ENCODE measurements around the gene FRMD8.
"Not testable (repeated sequence)": the region's sequence is repeated elsewhere in the genome, so short reads cannot be mapped to it uniquely, and the experiment has no call there.

Gene FRMD8

DNA sequence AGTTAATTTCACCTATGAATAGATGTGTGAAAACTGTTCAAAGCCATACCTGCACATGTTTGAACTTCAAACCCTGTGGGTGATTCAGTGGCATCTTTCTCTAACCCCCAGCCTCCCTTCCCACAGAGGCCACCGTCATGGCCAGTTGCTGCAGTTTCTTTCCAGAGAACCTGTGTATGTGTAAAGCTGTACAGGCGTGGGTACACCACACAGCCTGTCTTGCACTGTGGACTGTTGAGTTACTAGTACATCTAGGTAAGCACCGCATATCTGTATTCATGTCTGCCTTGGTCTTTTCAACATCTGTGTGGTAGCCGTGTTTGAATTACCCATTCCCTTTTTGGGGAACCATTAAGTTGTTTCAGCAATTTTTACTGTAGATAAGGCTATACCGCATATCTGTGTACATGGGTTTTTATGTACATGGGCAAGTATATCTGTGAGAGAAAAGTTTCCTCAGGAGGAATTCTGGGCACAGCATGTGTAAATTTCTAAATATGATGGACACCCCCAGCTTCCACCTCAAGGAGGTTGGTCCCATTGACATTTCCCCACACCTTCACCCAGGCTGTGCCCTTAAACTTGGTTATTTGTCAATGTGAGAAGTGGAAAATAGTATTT is 50.1 kb downstream of the FRMD8 start:
- no peak for DNase-seq (ENCODE audit: low spot score)

DNA sequence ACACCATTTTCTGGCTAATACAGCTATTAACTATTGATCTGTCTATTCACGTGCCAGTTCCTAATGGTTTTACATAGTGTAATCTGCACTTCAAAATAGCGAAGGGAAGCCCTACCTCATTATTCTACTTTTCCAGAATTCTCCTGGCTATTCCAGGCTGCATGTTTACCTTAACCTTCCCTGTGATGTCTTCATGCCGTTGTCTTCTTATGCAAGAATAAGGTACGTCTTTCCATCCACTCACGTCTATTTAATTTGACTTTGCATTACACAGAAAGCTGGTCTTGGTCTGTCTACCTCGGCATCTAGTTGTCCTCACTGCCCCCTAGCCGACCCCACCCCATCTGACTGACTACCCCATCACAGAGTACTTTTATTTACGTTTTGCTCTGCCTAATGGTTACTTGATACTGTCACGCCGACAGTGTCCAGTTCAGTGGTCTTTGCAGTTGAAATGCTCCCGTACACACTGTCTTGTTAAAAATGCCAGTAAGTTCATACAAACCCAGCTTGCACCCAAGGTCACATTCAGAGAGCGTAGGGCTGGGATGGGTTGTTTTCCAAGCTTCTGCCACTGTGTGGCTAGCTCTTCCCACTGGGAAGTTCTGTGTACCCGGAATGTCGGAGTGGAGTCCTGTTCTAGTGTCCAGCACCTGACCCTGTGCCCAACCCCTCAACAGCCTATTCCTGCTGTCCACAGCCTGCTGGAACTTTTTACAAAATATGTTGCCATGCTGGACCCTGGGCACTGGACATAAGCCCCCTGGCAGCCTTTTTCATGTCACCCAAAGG is 51.2 kb downstream of the FRMD8 start:
- no peak for DNase-seq (ENCODE audit: low spot score)

DNA sequence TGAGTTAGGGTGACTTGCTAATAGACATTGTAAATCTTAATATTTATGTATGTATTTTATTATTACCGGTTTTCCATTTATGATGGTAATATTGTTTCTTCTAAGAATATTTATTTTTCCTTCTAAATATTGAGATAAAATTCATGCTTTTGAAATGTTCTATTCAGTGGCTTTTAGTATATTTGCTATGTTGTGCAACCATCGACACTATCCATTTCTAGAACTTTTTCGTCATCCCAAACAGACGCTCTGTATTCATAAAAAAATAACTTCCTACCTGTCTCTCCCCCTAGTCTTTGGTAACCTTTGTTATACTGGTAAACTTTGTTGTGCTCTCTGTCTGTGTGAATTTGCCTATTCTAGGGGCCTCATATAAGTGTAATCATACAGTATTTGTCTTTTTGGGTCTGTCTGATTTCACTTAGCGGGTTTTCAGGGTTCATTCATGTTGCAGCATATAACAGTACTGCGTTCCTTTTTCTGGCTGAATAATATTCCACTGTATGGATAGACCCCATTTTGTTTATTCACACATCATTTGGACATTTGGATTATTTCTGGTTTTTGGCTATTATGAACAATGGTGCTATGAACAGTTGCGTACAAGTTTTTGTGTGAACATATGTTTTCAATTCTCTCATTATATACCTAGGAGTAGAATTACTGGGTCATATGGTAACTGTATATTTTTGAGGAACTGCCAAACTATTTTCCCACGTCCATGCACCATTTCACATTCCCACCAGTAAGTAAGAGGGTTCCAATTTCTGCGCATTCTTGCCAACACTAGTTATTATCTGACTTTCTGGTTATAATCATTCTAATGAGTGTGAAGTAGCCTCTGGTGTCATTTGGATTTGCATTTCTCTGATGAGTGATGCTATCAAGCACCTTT is 52.1 kb downstream of the FRMD8 start:
- DNase-seq (ENCODE audit: low spot score), result no peak

DNA sequence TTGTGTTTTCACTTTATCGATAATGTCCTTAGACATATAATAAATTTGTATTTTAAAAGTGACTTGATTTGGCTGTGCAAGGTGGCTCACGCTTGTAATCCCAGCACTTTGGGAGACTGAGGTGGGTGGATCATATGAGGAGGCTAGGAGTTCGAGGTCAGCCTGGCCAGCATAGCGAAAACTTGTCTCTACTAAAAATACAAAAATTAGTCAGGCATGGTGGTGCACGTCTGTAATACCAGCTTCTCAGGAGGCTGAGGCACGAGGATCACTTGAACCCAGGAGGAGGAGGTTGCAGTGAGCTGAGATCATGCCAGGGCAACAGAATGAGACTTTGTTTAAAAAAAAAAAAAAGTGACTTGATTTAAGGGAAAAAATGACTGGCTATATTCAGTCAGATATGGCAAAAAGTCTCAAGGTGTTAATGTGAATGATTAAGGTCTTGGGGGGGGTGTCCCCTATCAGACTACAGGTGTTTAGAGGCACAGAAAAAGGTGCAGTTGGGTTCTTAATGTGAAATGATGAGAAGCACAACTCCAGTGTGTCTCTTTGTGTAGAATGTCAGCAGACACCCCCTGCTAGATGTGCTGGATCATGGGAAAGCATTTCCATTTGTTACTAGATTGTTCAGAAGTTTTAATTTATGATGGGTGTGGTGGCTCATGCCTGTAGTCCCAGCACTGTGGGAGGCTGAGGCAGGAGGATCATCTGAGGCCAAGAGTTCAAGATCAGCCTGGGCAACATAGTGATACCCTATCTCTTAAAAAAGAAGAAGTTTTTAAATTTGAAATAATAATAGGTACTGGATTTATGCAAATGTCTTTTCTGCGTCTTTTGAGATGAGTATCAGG is 53.1 kb downstream of the FRMD8 start:
- DNase-seq (ENCODE audit: low spot score), result no peak

DNA sequence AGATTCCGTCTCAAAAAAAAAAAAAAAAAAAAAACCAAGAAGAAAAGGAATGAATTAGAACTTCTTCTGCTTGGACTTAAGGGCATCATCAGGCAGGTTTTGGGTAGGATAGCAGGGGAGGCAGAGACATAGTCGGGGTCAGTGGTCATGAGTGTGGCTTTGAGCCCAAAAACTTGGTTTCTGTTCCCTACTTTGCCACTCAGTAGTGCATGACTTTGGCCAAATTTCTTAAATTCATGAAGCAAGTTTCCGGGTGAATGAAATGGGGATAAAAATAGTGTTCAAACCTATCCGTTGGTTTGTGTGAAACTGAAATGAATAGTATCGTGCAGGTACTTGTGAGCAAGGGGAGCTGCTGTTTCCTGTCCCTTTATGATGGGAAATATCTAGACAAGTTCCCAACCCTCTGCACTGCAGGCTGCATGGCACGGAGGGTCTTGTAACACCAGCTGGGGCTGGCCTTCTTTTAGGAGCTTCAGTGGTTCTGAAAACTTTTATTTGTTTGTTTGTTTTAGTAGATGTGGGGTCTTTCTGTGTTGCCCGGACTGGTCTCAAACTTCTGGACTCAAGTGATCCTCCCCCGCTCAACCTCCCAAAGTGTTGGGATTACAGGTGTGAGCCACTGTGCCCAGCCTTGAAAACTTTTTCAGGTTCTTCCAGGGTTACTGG is 54.5 kb downstream of the FRMD8 start:
- DNase-seq (ENCODE audit: low spot score), result no peak

DNA sequence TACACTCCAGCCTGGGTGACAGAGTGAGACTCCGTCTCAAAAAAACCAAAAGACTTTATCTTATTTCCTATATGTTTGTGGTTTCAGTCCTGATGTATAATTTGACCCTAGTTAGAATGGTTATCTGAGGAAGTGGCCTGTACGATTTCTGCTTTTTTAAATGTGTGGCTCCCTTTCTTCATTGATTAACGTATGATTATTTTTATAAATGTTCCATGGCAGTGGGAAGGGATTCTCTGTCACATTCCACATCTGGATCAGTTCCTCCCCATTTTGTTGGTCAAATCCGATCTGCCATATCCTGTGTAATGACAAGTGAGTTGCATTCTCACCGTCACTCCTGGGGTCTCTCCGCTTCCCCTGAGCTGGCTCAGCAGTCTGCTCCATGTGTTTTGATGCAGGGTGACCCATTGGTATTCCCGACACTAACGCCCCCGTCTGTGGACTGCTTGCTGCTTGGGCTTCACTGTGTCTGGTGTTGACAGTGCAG is 56.5 kb downstream of the FRMD8 start:
- no peak for DNase-seq (ENCODE audit: low spot score)

DNA sequence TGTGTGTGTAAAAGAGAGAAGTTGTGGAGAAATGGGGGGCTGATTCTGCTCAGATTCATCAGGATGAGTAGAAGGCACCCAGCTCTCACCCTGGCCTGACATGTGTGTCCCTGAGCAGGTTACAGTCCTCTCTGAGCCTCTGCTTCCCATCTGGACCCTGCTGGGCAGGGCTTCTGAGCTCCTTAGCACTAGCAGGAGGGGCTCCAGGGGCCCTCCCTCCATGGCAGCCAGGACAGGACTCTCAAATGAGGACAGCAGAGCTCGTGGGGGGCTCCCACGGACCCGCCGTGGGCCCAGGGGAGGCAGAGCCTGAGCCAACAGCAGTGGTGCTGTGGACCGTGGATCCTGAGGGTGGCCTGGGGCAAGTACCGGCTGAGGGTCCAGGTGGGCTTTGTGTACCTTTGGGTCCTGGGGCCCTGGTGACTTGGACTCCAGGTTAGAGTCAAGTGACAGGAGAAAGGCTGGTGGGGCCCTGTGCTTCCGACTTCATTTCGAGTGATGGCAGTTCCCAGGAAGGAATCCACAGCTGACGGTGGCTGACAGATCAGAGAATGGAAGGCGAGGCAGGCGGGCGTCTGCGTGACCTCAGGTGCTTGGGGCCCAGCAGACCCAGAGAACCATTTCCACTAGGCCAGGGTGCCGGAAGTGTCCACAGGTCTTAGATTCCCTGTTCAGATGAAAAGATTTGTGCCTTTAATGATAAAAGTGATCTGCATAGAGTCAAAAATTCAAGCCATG is 58.0 kb downstream of the FRMD8 start:
- no peak for DNase-seq (ENCODE audit: low spot score)

DNA sequence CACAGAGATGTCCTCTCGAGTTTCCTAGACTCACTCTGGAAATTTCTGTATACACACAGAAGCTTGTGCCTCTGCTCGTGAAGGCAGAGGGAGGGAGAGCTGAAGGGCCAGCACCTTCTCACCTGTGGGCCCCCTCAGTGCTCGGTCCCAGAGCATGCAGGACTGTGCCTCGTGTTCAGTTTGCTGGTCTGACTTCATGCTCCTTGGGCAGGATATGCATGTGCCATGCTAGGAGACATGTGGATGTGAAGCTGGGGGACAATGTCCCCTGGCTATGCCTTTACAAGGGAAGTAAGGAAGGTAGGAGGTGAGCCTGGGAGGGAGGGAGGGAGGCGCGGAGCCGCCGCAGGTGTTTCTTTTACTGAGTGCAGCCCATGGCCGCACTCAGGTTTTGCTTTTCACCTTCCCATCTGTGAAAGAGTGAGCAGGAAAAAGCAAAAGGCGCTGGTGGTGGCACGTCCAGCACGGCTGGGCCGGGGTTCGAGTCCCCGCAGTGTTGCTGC is 58.7 kb downstream of the FRMD8 start:
- no peak for DNase-seq (ENCODE audit: low spot score)

DNA sequence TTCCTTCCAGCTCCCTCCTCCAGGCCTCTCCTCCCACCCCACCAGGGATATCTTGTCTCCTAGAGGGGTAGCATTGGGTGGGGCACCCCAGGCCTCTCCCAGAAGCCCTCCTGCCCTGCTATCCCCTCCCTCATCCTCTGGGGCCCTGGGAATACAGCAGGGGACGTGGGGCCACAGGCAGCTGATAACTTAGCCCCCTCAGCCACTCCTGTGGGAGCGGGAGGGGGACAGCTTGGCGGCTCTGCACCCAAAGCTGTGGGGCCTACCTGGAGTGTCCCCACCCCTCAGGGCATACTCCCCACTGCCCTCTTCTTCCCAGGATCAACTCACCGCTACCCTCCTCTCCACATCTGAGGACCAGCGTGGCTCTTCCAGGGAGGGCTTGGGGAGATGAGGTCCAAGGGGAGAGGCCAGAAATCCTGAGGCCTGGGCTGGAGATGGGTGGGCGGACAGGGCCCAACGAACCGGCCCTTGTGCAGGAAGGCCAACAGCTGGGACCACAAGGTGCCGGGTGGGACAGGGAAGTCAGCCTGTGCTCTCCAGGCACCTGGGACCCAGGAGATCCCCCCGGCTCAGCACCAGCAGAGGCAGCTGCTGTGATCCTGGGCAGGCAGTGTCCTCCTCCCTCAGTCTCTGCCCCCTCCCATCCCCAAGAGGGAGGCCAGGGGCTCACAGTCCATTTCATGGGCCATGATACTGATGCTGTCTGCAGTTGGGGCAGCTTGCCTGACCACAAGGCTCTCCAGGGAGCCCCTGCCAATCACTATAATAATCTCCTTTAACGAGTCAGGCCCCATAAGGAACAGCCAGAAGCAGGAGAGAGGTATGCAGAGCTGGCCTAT is 59.4 kb downstream of the FRMD8 start:
- DNase-seq (ENCODE audit: low spot score), result no peak

DNA sequence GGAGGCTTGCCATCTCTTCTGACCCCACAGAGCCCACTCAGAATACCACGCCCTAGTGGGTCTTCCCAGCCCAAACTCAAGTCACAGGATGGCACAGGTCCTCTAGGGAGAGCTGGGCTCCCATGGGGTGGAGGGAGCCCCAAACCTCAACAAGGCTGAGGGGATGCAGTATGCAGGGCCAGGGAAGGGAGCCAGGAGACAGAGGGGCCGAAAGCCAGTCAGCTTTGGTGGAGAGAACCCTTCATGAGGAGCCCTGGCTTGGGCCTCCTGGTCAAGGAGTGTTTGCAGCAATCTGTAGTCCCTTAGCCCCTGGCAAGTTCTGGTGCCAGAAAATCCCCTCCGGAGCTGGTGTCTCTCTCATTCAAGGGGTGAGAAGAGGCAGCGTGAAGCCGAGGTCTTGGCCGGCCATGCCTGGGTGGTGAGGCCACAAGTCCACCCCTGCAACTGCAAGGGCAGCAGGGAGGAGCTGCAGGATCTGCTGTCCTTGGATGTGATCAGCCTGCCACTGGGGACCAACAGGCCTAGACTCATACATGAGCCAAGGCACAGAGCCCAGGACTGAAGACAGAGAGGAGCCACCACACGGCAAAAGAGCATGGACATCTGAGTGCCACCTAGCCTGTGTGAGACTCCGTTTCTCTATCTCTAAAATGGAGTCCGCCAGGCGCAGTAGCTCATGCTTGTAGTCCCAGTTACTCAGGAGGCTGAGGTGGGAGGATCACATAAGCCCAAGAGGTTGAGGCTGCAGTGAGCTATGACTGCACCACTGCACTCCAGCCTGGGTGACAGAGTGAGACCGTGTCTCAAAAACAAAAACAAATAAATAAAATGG is 60.2 kb downstream of the FRMD8 start:
- no peak for DNase-seq (ENCODE audit: low spot score)

DNA sequence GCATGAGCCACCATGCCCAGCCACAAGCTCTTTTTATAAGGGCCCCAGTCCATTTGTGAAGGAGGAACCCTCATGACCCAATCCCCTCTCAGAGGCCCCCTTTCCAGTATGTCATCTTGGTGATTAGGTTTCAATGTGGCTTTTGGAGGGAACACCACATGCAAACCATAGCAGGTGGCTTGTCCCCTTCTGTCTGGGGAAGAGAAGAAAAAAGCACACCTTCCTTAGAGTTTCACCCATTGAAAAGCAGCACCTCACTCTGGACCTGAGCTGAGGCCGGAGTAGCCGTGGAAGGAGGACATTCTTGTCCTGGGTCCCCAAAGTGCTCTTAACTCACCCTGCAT is 61.6 kb downstream of the FRMD8 start:
- DNase-seq (ENCODE audit: low spot score), result no peak

DNA sequence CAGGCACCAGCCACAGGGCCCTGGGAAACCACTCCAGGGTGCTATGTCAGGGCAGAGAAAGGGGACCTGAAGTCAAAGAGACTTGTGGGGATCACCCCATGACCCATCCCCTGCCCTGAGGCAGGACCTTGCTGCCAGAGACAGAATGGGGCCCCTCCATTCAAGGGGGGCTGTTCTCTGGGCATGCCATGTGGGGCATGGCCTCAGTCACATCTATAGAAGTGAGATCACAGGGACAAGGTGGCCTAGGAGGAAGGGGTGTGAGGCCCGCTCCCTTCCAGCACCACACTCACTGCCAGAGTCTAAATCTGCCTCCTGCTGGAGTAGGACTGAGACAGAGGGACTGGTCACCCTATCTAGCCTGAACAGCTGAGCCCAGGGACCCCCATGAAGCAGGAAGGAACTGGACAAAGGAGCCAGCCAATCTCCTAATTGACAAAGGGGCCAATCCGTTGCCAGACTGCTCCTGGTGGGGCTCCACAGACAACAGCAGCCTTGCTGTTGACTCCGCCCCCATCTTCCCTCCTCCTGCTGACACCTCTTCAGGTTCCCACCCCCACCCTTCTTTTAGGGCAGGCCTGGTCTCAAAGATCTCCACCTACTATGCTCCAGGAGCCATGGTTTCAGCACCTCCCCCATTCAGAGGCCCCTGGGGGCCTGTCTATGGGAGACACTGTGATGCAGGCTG is 62.1 kb downstream of the FRMD8 start:
- no peak for DNase-seq (ENCODE audit: low spot score)

DNA sequence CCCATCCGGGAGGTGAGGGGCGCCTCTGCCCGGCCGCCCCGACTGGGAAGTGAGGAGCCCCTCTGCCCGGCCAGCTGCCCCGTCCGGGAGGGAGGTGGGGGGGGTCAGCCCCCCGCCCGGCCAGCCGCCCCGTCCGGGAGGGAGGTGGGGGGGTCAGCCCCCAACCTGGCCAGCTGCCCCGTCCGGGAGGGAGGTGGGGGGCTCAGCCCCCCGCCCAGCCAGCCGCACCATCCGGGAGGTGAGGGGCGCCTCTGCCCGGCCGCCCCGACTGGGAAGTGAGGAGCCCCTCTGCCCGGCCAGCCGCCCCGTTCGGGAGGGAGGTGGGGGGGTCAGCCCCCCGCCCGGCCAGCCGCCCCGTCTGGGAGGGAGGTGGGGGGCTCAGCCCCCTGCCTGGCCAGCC is 64.9 kb downstream of the FRMD8 start:
- not testable (repeated sequence) for DNase-seq (ENCODE audit: low spot score)

DNA sequence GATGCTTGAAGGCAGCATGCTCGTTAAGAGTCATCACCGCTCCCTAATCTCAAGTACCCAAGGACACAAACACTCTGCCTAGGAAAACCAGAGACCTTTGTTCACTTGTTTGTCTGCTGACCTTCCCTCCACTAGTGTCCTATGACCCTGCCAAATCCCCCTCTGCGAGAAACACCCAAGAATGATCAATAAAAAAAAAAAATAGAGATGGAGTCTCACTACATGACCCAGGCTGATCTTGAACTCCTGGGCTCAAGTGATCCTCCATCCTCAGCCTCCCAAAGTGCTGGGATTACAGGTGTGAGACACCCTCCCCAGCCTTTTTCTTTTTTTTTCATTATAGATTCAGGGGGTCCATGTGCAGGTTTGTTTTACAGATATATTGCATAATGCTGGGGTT is 65.8 kb downstream of the FRMD8 start:
- not testable (repeated sequence) for DNase-seq (ENCODE audit: low spot score)

DNA sequence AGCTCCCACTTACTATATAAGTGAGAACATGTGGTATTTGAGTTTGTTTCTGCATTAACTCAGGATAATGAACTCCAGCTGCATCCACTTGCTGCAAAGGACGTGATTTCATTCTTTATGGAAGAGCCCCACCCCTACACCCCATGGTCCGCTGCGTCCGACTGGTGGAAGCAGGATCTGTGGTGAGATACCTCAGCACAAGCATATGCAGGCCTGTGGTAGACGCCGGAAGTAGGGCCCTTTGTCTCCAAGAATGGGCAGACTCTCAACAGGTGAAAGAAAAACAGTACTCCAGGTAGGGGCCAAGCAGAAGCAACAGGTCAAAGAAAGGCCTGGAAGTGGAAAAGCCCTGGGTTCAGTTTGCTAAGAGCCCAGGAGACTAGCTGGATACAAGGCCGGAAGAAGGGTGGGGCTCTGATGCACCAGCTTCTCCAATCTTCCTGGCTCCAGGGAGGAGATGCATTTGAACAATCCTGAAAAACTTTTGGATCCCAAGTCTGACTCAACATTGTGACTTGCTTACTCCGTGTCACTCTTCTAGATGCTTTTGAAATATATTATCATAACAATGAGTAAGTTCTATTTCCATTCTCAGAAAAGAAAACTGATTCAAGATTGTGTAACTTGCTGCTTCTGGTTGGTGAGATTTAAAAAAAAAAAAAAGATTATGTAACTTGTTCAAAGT is 66.5 kb downstream of the FRMD8 start:
- DNase-seq (ENCODE audit: low spot score), result no peak

DNA sequence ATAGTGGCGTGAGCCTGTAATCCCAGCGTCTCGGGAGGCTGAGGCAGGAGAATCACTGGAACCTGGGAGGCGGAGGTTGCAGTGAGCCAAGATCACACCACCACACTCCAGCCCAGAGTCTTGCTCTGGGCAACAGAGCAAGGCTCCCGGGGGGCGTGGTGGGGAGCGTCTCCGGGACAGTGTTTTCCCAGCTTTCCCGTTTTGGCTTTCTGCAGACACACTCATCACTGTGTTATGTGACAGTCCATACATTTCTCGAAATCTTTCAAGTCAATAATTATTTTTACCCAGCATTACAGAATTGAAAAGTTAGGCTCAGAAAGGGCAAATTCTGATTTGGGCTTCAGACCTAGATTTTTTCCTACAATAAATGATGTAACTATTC is 67.9 kb downstream of the FRMD8 start:
- DNase-seq (ENCODE audit: low spot score), result no peak

DNA sequence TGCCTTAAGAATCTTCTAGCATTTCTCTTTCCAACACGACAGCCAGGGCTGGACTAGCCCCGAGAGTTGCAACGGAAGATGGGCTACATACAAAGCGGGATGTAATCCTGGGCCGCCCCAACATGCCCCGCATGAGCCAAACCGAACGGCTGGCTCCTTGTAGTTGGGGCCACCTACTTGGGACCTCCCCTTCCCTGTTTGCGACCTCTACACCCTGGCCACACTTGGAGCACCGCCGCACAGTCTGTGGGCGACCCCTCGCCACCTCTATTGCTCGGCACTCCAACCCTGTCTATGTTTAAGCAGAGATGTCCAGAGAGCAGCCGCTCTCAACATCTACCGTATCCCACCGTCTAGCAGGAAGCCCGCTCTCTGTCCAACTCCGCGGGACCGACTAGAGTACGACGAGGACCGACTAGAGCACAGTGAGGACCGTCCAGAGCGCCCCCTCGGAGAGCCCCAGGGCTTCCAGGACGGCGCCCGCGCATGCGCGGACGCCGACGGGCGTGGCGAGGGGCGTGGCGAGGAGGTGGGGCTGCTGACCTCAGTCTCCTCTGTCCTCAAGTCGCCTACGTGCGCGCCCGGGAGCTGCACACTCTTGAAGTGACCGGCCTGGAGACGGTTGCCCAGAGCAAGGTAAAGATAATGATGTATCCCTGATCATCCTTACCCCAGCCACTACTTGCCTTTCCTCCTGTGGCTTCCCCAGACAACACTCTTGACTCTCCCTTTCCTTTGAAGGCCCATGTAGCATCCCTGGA is 68.4 kb downstream of the FRMD8 start:
- DNase-seq (ENCODE audit: low spot score), result peak; percentile 77

All from CD4-positive, alpha-beta T cell treated with Interleukin-15 for 4 hours (primary cell).